NT2/D1 (cell line): ENCODE measurements around the gene ZNF692.

Experiments
- YY1 ChIP-seq: IDR thresholded peaks from 2 replicates; pipeline ENCODE4 v1.6.1; 2011; ENCODE audit not compliant: insufficient read length, insufficient read depth
- ZNF274 ChIP-seq: IDR thresholded peaks from 2 replicates; pipeline ENCODE4 v1.6.1; 2011; ENCODE audit warnings: mild to moderate bottlenecking, low read depth, low read length

DNA sequence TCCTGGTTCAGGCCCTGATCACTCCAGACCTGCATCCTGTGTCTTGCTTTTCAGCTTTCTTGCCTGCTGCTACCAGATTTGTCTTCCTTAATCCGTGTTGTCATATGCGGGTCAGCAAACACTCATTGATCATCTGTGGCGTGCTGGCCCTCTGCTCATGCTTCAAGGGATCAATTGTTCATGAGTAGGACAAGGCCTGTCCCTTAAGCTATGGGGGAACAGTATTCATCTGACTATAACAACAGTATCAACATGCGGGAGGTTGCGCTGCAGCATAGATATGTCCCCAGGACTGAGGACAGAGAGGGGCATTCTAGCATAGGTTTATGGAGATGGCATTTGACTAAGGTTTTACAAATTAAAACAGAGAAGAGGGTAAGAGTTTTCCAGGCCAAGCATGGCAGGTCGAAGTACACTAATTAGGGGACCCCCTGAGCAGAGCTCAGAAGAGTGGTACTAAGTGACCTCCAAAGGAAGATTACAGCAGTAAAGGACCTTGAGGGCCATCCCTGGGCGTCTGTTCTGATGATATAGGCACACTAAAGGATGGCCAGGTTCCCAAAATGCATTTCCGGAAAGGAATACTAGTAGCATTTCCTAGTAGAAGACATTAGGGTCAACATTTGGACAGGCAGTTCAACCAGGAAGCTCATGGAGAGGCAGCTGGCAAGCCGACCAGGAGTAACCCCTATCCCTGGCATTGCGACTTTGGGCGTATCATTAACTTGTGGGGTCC lies 21.7 kb downstream of the ZNF692 start:
- TF ChIP-seq ZNF274 = no peak
- TF ChIP-seq YY1 = no peak
